G401 (cell line): ENCODE data around the gene NFIL3. TPM values are rescaled to one million over a fixed set of nuclear protein-coding genes. Genes with fewer than 3 reads are reported as not detected.
"Not testable (repeated sequence)": the region's sequence is repeated elsewhere in the genome, so short reads cannot be mapped to it uniquely, and the experiment has no call there.

Source experiments
- DNase-seq: peaks from one replicate; pipeline ENCODE4 v3.0.0-alpha.2; 2015; ENCODE audit warnings: low spot score
- in situ Hi-C: cut with HindIII; loops from 2 replicates; pipeline ENCODE4 v1.10.0; 2016; ENCODE audit warnings: low sequenced_read_pairs, mixed read lengths
- total RNA-seq: library from RNA; depleted of rRNA; stranded (reverse); fragments of >200 nt; shearing (Covaris generic); gene quantifications from 2 replicates; pipeline ENCODE4 v1.2.3, GENCODE V29; 2014

NFIL3 gene
- total RNA-seq, 1 experiment from 2014 or later: 0.10 TPM

- DNase-seq: no peak
- in situ Hi-C loops: no loop called here
Measured at GRCh38 chr9:91403665-91404543, 19.7 kb downstream of the NFIL3 start.

- no peak for DNase-seq
- in situ Hi-C loops: no loop called here
Measured at GRCh38 chr9:91398926-91399325, 24.7 kb downstream of the NFIL3 start.

GRCh38 chr9:91395553-91396471, 27.8 kb downstream of the NFIL3 start:
- no peak for DNase-seq
- in situ Hi-C loops: no loop called here

- in situ Hi-C loops: no loop called here
- DNase-seq: no peak
Measured at GRCh38 chr9:91395106-91395552, 28.5 kb downstream of the NFIL3 start.

GRCh38 chr9:91393826-91394225, 29.8 kb downstream of the NFIL3 start:
- no peak for DNase-seq
- in situ Hi-C loops: no loop called here

DNA sequence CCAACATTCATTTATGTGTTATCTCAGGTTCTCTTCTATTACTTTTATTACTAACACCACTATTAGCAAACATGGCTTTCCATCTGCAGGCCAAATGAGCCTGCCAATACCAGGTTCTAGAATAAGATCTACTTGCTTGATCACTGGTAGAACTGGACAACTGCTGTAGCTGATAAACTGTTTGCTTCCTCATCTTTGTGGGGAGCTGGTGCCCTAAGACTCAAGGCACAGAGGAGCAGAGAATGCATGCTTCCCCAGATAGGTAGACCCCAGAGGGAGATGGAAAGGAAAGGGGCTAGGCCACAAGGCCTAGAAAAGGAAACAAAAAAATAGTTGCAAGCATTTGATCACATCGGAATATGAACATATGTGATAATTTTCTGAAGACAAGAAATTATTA, 31.2 kb downstream of the NFIL3 start:
- in situ Hi-C loops: no loop called here
- DNase-seq: no peak

- in situ Hi-C loops: no loop called here
- no peak for DNase-seq
Measured at GRCh38 chr9:91391818-91392217, 31.8 kb downstream of the NFIL3 start.

DNA sequence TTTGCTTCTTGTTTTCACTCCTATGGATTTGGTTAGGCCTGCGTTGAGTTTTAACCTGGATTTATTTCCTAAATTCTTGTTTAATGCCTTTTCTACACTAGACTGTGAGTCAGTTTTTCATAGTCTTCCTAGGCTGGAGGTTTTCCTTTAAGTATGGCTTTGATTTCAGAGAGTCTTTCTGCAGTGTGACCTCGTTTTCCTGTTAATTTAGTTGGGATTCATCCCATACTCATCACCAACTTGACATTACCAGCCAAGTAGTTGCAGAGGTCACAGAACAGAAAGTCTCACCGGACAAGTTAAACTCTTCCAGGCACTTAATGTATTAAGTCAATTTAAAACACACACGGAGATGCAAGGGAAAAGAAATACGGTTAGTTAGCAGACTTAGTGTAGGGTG, 32.2 kb downstream of the NFIL3 start:
- DNase-seq: no peak
- in situ Hi-C loops: no loop called here

DNA sequence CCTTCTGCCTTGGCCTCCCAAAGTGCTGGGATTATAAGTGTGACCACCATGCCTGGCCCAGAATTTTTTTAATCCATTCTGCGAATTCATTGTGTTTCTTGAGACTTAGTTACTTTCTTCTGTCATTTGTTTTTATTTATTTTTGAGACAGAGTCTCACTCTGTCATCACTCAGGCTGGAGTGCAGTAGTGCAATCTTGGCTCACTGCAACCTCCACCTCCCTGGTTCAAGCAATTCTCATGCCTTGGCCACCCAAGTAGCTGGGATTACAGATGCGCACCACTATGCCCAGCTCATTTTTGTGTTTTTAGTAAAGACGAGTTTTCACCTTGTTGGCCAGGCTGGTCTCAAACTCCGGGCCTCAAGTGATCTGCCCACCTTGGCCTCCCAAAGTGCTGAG, 33.9 kb downstream of the NFIL3 start:
- DNase-seq, in situ Hi-C loops: not testable (repeated sequence)

GRCh38 chr9:91386765-91387164, 36.9 kb downstream of the NFIL3 start:
- in situ Hi-C loops: no loop called here
- no peak for DNase-seq

- DNase-seq: no peak
- in situ Hi-C loops: no loop called here
Measured at GRCh38 chr9:91384954-91385353, 38.7 kb downstream of the NFIL3 start.

- in situ Hi-C loops: no loop called here
- DNase-seq: no peak
Measured at GRCh38 chr9:91383577-91383976, 40.1 kb downstream of the NFIL3 start.

DNA sequence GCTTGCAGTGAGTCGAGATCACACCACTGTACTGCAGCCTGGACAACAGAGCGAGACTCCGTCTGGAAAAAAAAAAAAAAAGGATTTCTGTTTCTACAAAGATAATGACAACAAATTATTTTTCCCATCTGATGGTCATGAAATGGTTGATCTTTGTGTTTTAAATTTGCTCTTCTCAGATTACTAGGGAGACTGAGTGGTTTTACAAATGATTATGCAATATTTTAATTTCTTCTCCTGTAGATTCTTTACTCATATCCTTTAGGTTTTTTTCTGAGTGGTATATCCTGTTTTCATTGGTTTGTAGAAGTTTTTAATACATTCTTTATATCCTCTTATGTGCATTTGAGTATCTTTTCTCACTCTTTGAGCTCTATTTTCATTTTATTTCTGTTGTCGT, 41.3 kb downstream of the NFIL3 start:
- DNase-seq: no peak
- in situ Hi-C loops: no loop called here

DNA sequence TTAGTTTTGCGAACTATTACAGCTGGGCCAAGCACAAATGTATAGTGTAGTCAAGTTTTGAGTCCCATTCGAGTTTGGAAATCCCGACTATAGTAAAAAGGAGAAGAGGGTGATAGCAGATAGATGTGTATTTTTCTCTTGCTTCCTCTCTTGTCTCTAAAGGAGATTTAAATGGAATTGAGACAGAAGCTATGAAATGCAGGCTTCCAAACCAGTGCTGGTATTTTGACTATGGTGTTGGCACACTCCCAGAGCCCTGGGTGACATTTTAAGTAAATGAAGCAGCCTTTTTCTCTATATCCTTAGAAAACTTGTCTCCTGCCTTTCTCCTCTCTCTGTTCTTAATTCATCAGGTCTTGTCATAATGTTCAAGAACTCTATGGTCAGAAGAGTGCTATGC, 44.2 kb downstream of the NFIL3 start:
- in situ Hi-C loops: no loop called here
- DNase-seq: no peak

DNA sequence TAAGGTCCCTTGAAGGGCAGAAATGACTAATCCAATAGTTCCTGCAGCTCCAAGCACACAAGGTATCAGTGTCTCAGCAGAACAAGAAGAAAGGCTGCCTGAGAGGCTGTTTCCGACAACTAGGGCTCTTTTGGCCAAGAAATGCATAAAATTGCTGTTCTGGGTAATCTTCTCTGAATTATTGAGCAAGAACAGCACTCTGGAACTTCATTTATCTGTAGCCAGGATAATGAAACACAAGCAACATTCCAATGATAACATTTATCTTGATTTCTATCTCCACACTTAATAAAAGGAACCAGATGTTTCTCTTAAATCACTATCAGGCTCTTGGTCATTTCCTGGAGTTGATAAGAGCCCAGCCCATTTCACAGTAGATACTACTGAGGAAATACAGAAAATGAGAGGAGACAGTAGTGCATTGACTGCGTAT, 44.9 kb downstream of the NFIL3 start:
- no peak for DNase-seq
- in situ Hi-C loops: no loop called here

DNA sequence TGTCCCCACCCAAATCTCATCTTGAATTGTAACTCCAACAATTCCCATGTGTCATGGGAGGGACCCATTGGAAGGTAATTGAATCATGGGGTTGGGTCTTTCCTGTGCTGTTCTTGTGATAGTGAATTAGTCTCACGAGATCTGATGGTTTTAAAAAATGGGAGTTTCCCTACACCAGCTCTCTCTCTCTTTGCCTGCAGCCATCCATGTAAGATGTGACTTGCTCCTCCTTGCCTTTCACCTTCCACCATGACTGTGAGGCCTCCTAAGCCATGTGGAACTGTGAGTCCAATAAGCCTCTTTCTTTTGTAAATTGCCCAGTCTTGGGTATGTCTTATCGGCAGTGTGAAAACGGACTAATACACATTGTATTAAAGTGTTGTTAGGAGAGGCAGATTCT, 45.6 kb downstream of the NFIL3 start:
- in situ Hi-C loops, DNase-seq: not testable (repeated sequence)

DNA sequence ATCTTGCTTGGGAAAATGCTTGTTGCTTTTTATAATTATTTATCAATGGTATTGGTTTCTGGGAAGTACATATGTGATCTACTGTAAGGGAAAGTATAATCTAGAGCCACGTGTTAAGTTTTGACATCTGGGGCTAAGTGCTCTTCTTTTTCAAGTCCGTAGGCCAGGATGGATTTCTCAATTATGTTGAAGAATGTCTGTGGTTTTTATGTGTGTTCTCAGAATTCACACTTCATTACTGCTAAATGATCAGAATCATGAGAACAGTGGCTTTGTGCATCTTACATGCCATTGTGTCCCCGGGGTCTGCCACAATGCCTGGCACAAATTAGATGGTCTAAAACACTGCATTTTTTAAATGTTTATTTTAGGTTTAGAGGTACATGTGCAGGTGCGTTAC, 47.4 kb downstream of the NFIL3 start:
- no peak for DNase-seq
- in situ Hi-C loops: no loop called here

DNA sequence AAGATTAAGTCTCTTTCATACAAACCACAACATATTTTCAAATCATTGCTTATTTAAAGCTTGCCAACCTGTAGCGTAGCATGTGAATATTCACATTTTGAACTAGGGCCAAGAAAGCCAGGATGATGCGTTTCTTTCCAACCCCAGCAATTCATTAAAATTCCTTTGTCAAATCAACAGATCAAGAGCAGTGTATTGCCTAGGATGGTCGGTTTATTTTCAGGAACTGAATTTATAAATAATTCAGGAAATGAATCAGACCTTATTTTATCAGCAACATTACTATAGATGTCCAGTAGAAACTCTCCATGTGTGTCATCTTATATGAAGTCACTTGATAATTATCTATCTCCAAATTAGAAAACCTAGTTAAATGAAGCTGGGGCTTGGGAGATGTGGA, 48.7 kb downstream of the NFIL3 start:
- in situ Hi-C loops: no loop called here
- DNase-seq: no peak

DNA sequence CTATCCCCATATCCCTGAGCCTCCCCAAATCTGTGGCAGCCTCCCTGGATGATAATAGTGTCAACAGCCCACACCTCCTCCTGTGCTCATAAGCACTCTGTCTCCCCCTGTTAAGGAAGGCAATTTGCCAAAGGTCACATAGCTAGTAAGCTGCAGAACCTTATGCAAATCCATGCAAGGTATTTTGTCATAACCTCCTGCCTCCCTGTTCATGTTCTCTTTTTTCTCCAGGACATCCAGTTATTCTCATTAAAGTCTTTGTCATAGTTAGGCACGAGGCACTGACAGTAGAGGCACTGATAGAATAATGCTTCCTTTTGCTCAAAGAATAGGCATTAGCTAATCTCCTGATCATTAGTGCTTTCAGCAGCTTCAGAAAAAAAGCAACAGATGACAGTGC, 51.7 kb downstream of the NFIL3 start:
- in situ Hi-C loops: no loop called here
- DNase-seq: no peak

GRCh38 chr9:91370006-91370405, 53.6 kb downstream of the NFIL3 start:
- in situ Hi-C loops: not testable (repeated sequence)

More at GRCh38 chr9:91370006-91370405, 53.6 kb downstream of the NFIL3 start:
- DNase-seq: not testable (repeated sequence)
